ENCODE measurements around the gene OR52K1. TPM values are rescaled to one million over a fixed set of nuclear protein-coding genes. Genes with fewer than 3 reads are reported as not detected.

The OR52K1 gene
- total RNA-seq, 2 donors from 2014 or later = not detected

Other genes starting within 250 kb of the OR52K1 start
- gene OR52B4, start 114.3 kb upstream of the OR52K1 start, total RNA-seq = not detected
- gene TRIM21, start 88.9 kb upstream of the OR52K1 start, total RNA-seq = 10 to 100 TPM in 1 of 2 donors, 1 to 10 TPM in 1; 9.7 to 11.0 TPM
- gene OR52K2, start 33.4 kb upstream of the OR52K1 start, total RNA-seq = not detected
- gene OR52M1, start 62.5 kb downstream of the OR52K1 start, total RNA-seq = not detected
- not detected for gene OR52I2, start 99.1 kb downstream of the OR52K1 start, total RNA-seq
- not detected for gene OR52I1, start 111.4 kb downstream of the OR52K1 start, total RNA-seq
- 10 to 100 TPM in 1 of 2 donors, 1 to 10 TPM in 1; 9.4 to 10.3 TPM for gene TRIM68, start 125.6 kb downstream of the OR52K1 start, total RNA-seq
- not detected for gene OR51D1, start 154.8 kb downstream of the OR52K1 start, total RNA-seq
- gene OR51E1, start 161.3 kb downstream of the OR52K1 start, total RNA-seq = under 1 TPM; 0.34 to 0.91 TPM
- gene OR51E2, start 215.2 kb downstream of the OR52K1 start, total RNA-seq = under 1 TPM; 0.09 to 0.31 TPM
- gene MMP26, start 222.1 kb downstream of the OR52K1 start, total RNA-seq = not detected

All from left cardiac atrium (tissue), 2 donors.